Esophagus squamous epithelium (tissue), 5 donors: ENCODE measurements around the gene AMFR. TPM values are rescaled to one million over a fixed set of nuclear protein-coding genes. Genes with fewer than 3 reads are reported as not detected.

Experiments
- DNase-seq: peaks from one replicate; lab custom pipeline; 2025; lab: John Stamatoyannopoulos, UW
- H3K27ac ChIP-seq, 4 donors: fragments of 200-600 bp; sonication (generic); one replicate each; pipeline ENCODE4 v1.5.1; 2016 to 2019; ENCODE audit warnings: mild to moderate bottlenecking in 1 of 4
- H3K27me3 ChIP-seq, 4 donors: fragments of 200-600 bp; sonication (generic); 1 replicate in 3 of 4; 2 replicates in 1 of 4; pipeline versions ENCODE4 v1.5.1 to v1.6.0; 2017 to 2021; ENCODE audit warnings: antibody characterized with exemption in 1 of 4
- H3K36me3 ChIP-seq, 3 donors: fragments of 200-600 bp; sonication (generic); one replicate each; pipeline ENCODE4 v1.5.1; 2016 to 2019
- H3K4me1 ChIP-seq, 3 donors: fragments of 200-600 bp; sonication (generic); one replicate each; pipeline ENCODE4 v1.5.1; 2017 to 2019
- H3K4me3 ChIP-seq, 4 donors: fragments of 200-600 bp; sonication (generic); 1 replicate in 3 of 4; 2 replicates in 1 of 4; pipeline ENCODE4 v1.5.1; 2016 to 2019; ENCODE audit warnings: mild to moderate bottlenecking in 2 of 4, moderate library complexity in 1 of 4
- H3K9me3 ChIP-seq, 3 donors: fragments of 200-600 bp; sonication (generic); one replicate each; pipeline ENCODE4 v1.5.1; 2016 to 2019
- POLR2A ChIP-seq, 4 donors: fragments of 450-650 bp; IDR thresholded peaks; one replicate each; pipeline ENCODE4 v1.6.1; 2017; ENCODE audit warnings: antibody characterized with exemption in 4 of 4, mild to moderate bottlenecking in 4 of 4, moderate library complexity in 3 of 4
- WGBS, 2 donors: methylation state at CpG; one replicate each; pipeline ENCODE4 v1.1.5; 2018; 5-methylcytosine and 5-hydroxymethylcytosine counted together
- intact Hi-C: fragments of 100-400 bp; cut with DNase I; formaldehyde crosslinking; loops from one replicate; pipeline ENCODE4 v1.15.0; 2022
- total RNA-seq, 4 donors: library from RNA; depleted of rRNA; stranded (reverse); fragments of >200 nt; gene quantifications; one replicate each; pipeline ENCODE4 v1.1.0, GENCODE V29; 2016
- TF ChIP-seq, protein P1 (sequence below), 6 experiments: fragments of 450-650 bp in 4 of 6; fragments of 200-600 bp in 2 of 6; sonication (generic) in 2 of 6; IDR thresholded peaks; one replicate each; pipeline ENCODE4 v1.5.1; 2016 to 2019; ENCODE audit warnings: antibody characterized with exemption in 6 of 6, mild to moderate bottlenecking in 4 of 6, moderate library complexity in 4 of 6
- donor health status: DM: yes; HTN: yes; CAD: no.

AMFR gene
- total RNA-seq, 4 donors from 2014 or later: 69.9 to 133 (median 111) TPM

- intact Hi-C loops: no loop called here
Observed at GRCh38 chr16:56451753-56452689, 26.7 kb upstream of the AMFR start.

GRCh38 chr16:56450986-56451752, 25.8 kb upstream of the AMFR start, which contains the start of the genes NUDT21 and OGFOD1:
NUDT21 (minus strand) TSS chr16:56451332; CDS start chr16:56451202, 130 bp downstream.
OGFOD1 (plus strand) TSS chr16:56451554; CDS start chr16:56451613, 59 bp downstream.
- peak within 1 kb of the TSS; percentile 86 to 90 (median 89) for H3K27ac ChIP-seq
- intact Hi-C loops: no loop called here
- peaks cover 0 to 48% (median 0%) of the 10 kb centered on the region in 3 donors for H3K36me3 ChIP-seq
- 1% methylated on average over 32 to 35 of the region's 56 CpGs for WGBS, 2 donors
- peak in 2 of 4 donors; percentile 50 to 67 for TF ChIP-seq POLR2A (IDR thresholded peaks at IDR 0.05)
- TF ChIP-seq, protein P1, sequence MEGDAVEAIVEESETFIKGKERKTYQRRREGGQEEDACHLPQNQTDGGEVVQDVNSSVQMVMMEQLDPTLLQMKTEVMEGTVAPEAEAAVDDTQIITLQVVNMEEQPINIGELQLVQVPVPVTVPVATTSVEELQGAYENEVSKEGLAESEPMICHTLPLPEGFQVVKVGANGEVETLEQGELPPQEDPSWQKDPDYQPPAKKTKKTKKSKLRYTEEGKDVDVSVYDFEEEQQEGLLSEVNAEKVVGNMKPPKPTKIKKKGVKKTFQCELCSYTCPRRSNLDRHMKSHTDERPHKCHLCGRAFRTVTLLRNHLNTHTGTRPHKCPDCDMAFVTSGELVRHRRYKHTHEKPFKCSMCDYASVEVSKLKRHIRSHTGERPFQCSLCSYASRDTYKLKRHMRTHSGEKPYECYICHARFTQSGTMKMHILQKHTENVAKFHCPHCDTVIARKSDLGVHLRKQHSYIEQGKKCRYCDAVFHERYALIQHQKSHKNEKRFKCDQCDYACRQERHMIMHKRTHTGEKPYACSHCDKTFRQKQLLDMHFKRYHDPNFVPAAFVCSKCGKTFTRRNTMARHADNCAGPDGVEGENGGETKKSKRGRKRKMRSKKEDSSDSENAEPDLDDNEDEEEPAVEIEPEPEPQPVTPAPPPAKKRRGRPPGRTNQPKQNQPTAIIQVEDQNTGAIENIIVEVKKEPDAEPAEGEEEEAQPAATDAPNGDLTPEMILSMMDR (IDR thresholded peaks at IDR 0.05): peak in 2 of 6 experiments; percentile 10 to 15
- peak within 1 kb of the TSS; percentile 77 to 94 (median 84) for H3K4me3 ChIP-seq
- H3K4me1 ChIP-seq: peaks cover 11 to 50% (median 25%) of the 10 kb centered on the region in 3 donors
- peak; percentile 77 for DNase-seq
- no peaks in the 10 kb centered on the region for H3K27me3 ChIP-seq
- H3K9me3 ChIP-seq: no peaks in the 10 kb centered on the region

More at GRCh38 chr16:56451753-56452689, 26.7 kb upstream of the AMFR start:
- DNase-seq: no peak
- no peaks in the 10 kb centered on the region for H3K27me3 ChIP-seq
- peak overlapping the region; percentile 86 to 90 (median 89) for H3K27ac ChIP-seq
- no peaks in the 10 kb centered on the region for H3K9me3 ChIP-seq
- peak overlapping the region; percentile 77 to 94 (median 84) for H3K4me3 ChIP-seq
- peaks cover 0 to 48% (median 4%) of the 10 kb centered on the region in 3 donors for H3K36me3 ChIP-seq
- 3 to 6% methylated on average over 24 to 25 of the region's 31 CpGs for WGBS, 2 donors
- no peak for TF ChIP-seq POLR2A (IDR thresholded peaks at IDR 0.05)
- TF ChIP-seq, protein P1 (IDR thresholded peaks at IDR 0.05): no peak
- peaks cover 11 to 50% (median 25%) of the 10 kb centered on the region in 3 donors for H3K4me1 ChIP-seq

GRCh38 chr16:56450275-56450985, 25.1 kb upstream of the AMFR start:
- Histone ChIP-seq H3K36me3 (peaks cover 0 to 48% (median 7%) of the 10 kb centered on the region in 3 donors), H3K27me3 (no peaks in the 10 kb centered on the region), H3K9me3 (no peaks in the 10 kb centered on the region), H3K27ac (peak overlapping the region; percentile 86 to 90 (median 89)), H3K4me1 (peaks cover 11 to 50% (median 25%) of the 10 kb centered on the region in 3 donors), H3K4me3 (peak overlapping the region; percentile 77 to 94 (median 84))
- intact Hi-C loops: no loop called here
- DNase-seq: no peak
- no peak for TF ChIP-seq POLR2A (IDR thresholded peaks at IDR 0.05)
- TF ChIP-seq, protein P1 (IDR thresholded peaks at IDR 0.05): no peak
- 5 to 6% methylated on average over 18 of the region's 18 CpGs for WGBS, 2 donors

GRCh38 chr16:56448005-56448404, 22.7 kb upstream of the AMFR start:
- no peak for DNase-seq
- intact Hi-C loops: no loop called here
- H3K36me3 ChIP-seq: peaks cover 0 to 49% (median 10%) of the 10 kb centered on the region in 3 donors
- TF ChIP-seq, protein P1 (IDR thresholded peaks at IDR 0.05): no peak
- no peak for TF ChIP-seq POLR2A (IDR thresholded peaks at IDR 0.05)
- peaks cover 11 to 43% (median 22%) of the 10 kb centered on the region in 3 donors for H3K4me1 ChIP-seq
- no peaks in the 10 kb centered on the region for H3K9me3 ChIP-seq
- no peak overlapping the region for H3K4me3 ChIP-seq
- H3K27ac ChIP-seq: no peak overlapping the region
- no peaks in the 10 kb centered on the region for H3K27me3 ChIP-seq
